ENCODE results near the gene AKAP13.
A peak's percentile ranks its signal among the peaks of the same experiment; 100 is the strongest.
"Not testable (repeated sequence)": the region's sequence is repeated elsewhere in the genome, so short reads cannot be mapped to it uniquely, and the experiment has no call there.

AKAP13 gene

DNA sequence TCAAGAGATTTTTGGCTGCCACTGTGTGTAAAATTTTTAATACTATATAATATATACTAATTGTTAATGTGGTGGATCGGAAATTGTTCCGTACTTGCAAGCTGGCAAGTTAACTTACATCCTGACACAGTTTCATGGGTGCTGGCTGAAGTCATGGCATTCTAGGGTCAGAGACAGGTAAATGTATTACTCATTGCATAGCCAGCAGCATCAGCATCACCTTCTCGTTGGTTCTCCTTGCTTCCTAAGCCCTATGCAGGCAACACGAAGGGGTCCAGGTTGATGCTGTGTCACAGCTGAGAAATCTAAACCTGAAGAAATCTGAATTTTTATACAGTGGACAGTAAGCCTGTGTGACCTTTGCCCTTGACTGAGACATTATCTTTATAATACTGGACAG is 251.6 kb downstream of the AKAP13 start:
- DNase-seq: no peak

DNA sequence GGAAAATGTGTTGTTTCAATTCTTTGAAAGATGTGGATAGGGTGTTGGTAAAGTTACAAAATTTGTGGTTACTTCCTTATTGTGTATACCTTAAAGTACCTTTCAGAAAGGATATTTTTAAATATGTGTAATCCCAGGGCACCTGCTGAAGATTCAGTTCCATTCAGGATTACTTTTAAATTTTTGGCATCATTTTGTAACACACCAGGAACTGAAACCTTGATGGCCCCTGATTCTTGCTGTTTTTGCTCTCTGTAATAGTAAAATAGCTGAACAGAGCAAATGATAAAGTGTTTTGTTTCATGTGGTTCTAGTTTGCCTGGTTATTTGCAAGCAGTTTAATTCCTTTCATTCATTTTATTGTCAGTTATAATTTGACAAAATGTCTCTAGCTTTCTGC is 253.5 kb downstream of the AKAP13 start:
- no peak for DNase-seq

DNA sequence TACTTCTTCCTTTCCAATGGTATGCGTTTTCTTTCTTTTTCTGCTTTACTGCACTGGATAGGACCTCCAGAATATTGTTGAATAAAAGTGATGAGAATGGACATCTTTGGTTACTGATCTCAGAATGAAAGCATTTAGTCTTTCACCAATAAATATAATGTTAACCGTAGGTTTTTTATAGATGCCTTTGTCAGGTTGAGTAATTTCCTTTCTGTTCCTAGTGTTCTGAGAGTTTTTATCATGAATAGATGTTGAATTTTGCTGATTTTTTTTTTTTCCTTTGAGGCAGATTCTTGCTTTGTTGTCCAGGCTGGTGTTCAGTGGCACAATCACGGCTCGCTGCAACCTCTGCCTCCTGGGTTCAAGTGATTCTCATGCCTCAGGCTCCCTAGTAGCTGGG is 255.9 kb downstream of the AKAP13 start:
- DNase-seq: no peak

DNA sequence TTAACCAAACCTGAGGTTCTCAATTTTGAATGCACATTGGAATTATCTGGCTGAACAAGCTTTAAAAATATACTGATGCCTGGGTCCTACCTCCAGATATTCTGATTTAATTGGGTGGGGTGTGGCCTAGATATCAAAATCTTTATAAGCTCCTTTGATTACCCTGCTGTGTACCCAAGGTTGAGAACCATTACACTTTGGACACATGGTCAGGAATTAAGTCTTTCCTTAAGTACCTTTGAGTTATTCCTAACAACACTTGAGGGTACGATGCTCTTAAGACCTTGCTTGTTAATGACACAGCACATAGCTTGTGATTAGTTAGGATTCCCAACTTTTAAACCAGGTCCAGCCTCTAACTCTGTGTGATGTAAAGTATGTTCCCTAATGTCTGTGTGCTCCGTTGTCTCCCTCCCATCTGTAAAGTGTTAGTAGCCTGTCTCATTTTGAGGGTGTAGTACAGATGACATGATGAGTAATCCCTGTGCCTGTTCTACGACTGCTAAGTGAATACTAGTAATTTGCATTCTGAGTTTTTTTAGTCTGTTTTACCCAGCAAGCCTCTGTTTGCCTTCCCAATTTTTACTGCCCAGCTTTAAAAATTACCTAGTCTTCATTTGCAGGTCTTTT is 259.5 kb downstream of the AKAP13 start:
- DNase-seq: no peak

DNA sequence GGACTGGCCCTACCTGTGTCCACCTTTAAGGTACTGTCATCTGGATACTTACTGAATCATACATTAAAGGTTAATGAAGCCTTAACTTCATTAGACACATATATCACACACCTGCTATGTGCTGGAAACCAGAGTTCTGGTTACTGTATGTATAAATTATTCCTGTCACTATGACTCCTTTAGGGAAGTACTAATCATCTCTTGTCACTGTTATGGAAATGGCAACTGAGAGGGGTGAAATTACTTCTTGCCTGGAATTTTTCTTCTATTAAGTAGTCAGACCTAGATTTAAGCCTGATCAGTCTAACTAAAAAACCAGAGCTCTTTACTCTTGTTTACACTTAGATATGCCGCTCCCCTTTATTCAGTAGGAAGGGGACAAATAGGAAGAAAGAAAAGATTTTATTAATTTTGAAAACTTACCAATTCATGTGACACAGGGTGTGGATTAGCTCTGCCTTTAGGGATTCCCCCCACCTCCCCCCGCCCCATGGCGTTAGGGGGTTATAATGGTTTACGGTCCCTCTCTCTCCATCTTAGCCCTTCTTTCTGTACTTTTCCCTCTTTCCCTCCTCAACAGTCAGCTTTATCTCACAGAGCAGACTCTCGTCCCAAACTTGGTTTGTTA is 261.8 kb downstream of the AKAP13 start:
- no peak for DNase-seq

DNA sequence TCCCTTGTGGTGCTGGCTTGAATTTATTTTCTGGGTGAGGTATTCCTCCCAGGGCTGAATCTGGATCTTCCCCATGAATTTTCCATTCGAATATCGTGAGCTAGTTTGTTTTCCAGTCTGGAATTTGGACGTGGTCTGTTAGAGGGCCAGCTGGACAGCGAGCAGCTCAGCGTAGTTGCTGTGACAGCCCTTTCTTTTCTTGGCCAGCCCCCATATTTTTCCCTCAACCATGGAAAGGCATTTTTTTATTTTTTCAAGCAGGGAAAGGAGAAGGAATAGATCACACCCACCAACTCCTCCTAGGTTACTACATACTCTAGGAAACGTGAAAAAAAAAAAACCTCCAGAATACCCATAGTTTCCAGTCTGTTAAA is 262.3 kb downstream of the AKAP13 start:
- no peak for DNase-seq

DNA sequence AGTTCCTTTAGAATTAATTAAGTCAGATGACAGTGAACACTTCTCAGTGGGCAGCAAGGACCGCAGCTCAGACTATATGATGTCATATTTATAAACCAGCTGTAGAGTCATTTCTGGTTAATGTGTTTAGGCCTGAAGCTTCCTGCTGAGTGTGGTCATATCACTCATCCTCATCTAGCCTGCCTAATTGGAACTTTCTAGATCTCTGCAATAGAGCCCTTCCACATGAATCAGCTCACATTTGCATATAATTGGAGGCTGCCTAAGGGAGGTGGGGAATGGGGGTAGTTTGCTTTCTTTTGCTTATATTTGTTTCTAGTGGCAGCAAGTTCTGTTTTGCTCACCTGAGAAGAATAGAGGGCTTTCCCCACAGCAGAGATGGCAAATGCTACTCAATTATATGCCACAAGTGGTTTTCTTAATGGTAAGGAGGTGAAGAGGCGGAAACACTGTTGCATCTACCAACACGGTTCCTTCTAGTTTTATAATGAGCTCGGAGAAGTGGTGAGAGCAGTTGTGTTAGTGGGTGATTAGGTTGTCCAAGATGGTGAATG is 266.2 kb downstream of the AKAP13 start:
- peak; percentile 76 for DNase-seq

DNA sequence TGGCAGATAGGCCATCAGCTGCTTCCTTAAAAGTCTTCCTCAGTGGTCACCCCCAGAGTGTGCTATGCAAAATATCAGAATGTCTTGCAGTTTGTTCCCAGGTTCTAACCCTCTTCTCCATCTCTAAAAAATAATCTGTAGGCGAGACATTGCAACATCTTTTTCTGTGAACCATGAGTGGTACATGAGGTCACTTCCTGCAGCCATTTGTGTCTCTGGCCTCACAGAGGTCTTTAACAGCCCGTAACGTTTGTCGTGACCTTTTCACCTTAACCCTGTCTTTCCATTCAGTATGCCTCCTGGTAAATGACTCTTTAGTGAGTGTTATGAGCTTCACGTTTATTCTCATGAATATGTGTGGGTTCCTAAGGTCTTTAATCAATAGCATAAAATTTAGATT is 269.0 kb downstream of the AKAP13 start:
- DNase-seq: peak; percentile 36

DNA sequence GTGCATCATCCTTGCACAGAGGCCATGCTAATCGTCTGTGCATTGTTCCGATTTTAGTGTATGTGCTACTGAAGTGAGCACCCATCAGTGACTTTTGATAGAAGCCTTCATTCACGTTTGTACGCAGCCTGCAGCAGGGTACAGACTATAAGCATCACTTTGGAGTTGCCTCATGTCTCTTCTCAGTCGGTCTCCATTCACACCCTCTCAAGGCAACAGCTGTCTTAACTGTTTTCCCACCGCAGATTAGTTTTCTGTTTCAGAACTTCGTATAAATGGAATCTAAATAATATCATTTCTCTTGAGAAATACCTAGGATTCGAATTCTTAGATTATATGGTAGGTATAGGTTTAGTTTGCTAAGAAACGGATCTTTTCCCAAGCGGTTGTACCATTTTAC is 271.1 kb downstream of the AKAP13 start:
- no peak for DNase-seq

DNA sequence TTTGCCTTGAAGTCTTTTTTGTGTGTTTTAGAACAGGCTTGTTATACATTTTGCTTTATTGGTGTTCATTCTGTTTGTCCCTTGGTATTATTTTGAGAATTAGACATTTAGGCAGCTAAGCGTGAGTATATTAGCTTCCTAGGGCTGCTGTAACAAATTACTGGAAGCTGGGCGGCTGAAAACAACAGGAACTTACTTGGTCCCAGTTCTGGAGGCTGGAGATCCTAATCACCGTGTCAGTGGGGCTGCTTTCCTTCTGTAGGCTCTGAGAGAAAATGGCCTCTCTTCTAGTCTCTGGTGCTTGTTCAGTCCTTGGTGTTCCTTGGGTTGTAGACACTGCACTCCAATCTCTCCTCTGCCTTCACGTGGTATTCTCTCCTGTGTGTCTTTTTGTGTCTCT is 272.1 kb downstream of the AKAP13 start:
- DNase-seq: no peak

DNA sequence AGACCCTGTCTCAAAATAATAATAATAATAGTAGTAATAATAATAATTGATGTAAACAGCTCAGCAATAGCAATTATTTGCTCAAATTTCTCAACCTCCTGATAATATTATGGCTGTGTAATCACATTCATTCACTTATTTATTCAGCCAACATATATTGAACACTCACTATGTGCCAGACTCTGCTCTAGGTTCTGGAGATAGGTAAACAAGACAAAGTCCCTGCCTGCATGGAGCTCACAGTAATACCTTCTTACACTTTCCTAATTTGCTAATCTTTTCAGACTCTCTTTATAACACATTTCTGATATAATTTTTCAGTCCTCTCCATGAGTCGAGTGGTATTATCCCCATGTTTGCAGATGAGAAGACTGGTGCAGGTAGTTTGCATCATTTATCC is 276.7 kb downstream of the AKAP13 start:
- DNase-seq: no peak

DNA sequence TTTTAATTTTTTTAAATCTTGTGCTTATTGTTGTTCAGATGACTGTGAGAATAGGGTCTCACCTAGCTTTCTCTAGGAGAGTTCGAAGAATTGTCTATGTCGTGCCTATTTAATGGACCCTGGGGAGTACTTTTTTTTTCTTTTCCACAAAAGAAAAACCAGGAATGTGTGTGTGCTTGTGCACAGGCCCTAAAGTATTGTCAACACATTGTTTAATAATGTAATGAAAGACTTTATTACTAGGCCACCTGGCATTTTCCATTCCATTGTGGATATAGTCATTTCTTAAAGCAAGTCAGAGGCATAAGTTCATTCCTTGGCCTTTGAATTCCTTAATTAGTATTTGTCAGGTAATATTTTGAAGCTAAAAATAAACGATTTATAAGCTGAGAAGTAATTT is 278.4 kb downstream of the AKAP13 start:
- DNase-seq: no peak

DNA sequence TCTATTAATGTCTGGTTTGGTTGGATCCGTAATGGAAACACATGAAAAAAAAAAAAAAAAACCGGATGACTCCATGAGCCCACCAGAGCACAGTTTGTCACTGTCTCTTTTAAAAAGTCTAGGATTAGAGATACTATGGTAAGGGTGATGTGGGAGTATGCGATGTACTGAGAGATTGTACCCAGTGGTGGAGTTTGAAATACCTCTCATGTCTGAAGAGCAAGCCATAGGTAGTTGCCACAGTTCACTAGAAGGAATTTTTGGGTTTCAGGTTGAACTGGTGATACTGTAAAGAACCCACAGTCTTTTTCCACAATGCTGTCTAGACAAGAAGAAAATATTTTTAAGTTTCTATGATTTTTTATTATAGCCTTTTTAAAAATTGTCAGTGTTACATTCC is 281.5 kb downstream of the AKAP13 start:
- no peak for DNase-seq

DNA sequence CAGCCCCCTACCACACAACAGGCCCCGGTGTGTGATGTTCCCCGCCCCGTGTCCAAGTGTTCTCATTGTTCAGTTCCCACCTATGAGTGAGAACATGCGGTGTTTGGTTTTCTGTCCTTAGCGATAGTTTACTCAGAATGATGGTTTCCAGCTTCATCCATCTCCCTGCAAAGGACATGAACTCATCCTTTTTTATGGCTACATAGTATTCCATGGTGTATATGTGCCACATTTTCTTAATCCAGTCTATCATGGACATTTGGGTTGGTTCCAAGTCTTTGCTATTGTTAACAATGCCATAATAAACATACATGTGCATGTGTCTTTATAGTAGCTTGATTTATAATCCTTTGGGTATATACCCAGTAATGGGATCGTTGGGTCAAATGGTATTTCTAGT is 285.3 kb downstream of the AKAP13 start:
- not testable (repeated sequence) for DNase-seq

DNA sequence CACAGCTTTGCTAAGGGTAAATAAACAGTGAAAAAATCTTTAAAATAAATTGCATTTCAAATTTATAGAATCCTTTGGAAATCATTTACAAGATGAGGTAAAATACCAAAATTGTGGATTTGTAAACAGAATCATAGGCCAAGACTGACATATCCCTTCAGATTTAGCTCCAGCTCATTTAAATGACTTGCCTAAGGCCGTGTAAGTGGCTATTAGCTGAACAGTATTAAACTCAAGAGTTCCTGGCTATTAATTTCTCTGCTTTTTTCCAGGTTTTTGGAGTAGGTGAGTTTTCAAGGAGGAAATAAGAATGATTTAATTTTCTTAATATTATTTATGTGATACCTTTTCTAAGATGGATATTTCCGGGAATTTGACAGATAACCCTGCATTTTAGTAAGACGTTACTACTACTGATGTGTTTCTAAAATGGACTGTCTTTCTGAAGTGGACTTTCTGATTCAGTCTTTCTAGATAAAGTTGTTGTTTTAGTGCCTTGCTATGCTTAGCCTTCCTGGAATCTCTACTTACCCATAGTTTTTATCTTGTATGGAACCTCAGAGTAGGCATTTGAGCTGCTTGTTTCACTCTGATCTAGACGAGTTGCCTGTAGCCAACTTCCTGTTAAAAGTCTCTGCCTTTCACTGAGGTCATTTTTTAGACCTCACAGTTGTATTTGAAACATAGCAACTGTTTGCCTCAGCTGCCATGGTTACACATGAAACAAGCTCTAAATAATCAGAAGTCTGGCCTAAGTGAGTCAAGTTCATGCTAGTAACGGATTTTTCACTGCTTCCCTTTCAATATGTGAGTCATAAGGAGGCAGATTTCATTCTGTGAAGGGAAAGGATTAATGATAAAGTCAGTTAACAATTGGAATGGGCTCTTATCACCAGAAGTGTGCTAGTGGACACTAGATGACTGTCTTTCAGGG is 287.4 kb downstream of the AKAP13 start:
- peak; percentile 89 for DNase-seq

DNA sequence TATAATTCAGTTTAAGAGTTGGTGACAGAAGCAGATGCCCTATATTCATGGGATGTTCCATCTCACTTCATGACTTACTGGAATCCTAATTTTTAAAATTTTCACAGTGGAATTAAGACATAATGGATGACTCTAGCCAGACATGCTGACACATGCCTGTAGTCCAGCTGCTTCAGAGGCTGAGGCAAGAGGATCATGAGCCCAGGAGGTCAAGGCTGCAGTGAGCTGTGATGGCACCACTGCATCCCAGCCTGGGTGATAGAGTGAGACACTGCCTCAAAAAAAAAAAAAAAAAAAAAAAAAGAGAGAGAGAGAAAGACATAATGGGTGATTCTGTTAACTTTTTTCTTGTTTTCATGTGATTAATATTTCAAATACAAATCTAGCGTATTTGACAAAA is 290.8 kb downstream of the AKAP13 start:
- DNase-seq: no peak

DNA sequence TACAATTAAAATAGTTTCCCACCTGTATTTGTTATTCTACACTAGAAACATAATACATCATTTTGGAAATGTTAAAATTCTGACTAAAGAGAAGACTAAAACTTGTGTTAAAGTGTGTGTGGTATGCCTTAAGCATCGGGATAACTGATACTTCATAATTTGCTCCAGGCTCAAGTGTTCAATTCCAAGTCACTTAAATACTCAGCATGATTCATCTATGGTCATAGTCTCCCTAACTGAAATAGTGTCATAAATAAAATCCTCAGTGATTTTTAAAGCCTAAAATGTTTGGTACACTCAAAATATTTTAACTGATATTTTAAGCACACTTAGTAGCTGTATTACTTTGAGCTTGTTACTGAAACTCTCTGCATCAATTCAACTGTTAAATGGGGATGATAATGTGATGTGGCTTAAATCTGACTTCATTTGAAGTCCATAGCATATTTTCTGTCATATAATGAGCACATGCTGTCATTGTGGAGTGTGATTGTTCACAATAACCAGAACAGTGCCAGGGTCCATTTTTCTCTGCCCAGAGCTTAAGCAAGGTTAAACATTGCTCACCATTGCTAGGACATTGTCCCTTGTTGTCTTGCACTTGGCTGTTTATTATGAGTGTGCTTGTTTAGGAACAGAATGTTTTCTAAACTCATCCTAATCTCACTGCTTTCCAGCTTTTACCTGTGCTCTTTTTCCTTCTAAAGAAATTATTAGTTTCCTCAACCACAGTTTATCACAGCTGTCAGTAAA is 292.1 kb downstream of the AKAP13 start:
- DNase-seq: no peak

DNA sequence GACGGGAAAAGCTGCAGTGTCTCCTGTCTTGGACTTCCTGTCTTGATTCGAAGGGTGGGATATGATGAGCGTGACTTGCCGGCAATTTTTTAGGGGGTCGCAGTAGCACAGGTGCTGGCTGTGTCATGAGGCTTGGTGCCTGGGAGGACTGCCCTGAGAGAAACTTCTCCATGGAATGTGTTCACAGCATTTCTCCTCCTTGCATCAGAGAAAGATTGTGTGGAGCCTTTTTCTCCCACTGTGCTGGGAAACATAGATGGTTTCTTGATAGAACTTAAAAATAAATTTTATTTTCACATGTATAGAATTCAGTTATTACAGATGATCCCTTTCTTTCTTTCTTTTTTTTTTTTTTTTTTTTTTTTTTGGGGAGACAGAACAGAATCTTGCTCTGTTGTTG is 292.9 kb downstream of the AKAP13 start:
- no peak for DNase-seq

DNA sequence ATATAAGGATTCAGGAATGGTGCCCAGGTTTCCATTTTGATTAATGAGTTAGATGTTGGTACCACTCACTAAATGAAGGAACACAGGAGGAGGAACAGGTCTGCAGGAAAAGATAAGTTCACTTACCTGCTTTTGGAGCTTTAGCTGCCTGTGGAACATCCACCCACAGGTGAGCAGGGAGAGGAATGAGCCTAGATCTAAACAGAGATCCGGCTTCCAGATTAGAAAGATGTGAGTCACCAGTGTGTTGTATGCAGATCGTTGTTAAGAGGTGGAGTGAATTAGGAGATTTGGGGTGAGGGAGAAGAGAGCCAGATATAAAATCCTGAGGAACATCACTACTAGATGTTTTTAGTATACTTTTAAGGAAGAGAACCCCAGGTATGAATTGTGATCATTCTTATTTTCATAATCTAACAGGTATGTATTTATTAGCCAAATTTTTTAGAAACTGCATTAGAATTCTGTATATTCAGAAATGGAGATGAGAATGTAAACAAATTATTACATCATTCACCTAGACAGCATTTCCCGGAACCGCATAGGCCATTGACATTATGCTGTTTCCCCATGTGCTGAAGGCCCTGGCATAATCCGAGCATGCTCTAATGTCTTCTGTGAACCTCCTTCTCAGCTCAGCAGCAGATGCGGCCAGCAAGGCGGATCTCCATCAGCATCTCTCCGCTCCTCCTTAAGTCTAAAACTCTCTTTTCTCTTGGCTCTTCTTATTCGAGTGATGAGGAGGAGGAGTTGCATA is 296.1 kb downstream of the AKAP13 start:
- no peak for DNase-seq

DNA sequence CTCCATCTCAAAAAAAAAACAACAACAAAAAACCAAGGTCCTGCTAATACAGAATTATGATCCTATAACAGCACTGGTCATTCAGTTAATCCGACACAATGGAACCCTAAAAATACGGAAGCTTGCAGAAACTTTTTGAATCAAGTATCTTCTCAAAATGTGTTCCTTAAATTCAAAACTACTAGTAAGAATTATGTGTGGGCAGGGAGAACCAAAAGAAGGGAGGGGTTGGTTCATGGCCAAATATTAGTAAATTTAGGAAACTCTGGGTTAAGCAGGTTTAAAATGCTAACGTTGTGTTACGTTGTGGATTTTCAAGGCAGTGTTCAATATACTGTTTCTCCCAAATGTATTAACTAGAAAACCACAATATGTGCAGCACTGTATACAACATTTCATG is 298.8 kb downstream of the AKAP13 start:
- DNase-seq: no peak

DNA sequence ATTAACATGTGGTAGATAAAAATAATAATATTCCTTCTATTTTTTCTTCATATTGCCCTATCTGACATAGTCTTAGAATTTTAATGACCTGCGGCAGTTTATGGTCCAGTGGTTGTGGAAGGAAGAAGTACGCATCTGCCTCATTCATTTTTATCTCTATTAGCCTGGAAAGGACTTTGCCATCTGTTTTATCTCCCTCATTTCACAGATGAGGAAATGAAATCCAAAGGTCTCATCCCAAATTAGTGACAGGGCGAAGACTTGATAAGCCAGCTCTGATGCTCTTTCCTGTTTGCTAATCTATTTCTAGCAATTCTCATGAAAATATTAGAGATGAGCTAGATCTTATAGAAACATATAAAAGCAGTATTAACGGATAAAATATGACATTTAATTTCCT is 301.0 kb downstream of the AKAP13 start:
- no peak for DNase-seq

DNA sequence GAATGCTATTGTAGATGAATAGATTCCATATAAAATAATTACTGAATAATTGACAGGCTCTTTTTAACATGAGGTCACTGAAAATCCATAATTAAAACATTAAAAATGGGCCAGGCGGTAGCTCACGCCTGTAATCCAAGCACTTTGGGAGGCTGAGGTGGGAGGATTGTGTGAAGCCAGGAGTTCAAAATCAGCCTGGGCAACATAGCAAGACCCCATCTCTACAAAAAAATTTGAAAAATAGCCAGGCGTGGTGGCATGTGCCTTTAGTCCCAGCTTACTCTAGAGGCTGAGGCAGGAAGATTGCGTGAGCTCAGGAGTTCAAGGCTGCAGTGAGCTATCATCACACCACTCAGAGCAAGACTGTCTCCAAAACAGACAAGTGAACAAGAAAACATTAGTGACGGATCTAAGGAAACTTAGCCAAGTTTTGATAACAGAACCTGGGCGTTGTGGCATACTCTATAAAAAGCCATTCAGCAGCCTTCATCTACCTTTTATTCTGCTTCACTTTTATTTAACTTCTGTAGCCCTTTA is 303.8 kb downstream of the AKAP13 start:
- DNase-seq: no peak

Data from CD4-positive, alpha-beta T cell treated with Interleukin-12 subunit alpha and Interleukin-12 subunit beta, for 1 hour (primary cell).